ENCODE results near the gene PRIM2.
"Not testable (repeated sequence)": the region's sequence is repeated elsewhere in the genome, so short reads cannot be mapped to it uniquely, and the experiment has no call there.

Gene PRIM2

DNA sequence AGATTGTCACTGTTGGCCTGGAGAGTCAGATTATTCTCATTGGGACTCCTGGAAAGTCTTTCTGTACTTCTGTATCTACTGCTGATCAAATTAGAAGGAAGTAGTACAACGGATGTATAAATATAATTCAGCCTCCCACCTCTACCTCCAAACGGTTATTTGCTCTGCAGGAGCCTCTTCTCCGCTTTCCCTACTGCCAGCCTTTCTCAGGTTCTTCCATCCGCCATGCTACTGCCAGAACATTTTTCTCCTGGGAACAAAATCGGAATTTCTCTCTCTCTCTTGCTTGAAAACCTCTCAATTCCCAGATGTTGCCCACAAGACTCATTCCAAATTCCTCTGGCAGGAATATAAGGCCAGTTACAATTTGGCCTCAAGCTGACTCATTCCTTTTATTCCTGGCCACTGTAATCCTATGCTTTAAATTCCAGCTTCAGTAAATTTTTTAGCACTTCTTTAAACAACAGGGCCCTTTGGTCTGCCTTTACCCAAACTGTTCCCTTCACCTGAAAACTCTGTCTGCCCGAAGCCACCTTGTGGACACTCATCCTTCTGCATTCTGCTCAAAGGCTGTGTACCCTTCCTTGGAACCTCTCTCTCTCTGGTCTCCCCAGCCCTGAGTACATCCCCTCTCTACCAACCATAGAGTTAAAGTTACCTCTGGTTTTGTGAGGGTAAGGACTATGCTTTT, 354.7 kb downstream of the PRIM2 start:
- DNase-seq (ENCODE audit: low read depth) = peak; percentile 86
- H3K4me3 ChIP-seq (ENCODE audit: low read length) = not testable (repeated sequence)
- TF ChIP-seq, protein P1, sequence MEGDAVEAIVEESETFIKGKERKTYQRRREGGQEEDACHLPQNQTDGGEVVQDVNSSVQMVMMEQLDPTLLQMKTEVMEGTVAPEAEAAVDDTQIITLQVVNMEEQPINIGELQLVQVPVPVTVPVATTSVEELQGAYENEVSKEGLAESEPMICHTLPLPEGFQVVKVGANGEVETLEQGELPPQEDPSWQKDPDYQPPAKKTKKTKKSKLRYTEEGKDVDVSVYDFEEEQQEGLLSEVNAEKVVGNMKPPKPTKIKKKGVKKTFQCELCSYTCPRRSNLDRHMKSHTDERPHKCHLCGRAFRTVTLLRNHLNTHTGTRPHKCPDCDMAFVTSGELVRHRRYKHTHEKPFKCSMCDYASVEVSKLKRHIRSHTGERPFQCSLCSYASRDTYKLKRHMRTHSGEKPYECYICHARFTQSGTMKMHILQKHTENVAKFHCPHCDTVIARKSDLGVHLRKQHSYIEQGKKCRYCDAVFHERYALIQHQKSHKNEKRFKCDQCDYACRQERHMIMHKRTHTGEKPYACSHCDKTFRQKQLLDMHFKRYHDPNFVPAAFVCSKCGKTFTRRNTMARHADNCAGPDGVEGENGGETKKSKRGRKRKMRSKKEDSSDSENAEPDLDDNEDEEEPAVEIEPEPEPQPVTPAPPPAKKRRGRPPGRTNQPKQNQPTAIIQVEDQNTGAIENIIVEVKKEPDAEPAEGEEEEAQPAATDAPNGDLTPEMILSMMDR (conservative IDR thresholded peaks at IDR 0.05; ENCODE audit: low read length) = peak; percentile 34

DNA sequence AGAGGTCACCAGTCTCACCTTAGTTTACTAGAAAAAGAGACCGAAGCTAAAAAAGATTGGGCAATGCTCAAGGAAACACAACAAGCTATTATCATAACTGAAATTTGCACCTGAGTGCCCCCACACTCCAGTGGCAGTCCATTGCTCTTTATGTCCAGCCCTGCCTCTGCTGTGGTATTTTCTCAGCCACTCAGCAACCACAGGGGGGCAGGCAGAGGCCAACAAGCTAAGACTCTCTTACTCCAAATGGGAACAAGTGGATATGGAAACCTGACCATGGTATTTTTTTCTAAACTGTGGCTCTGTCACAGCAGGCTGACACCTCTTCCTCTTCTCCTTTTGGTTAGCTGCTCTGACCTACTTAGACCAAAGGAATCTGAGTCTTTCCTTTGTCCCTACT, 355.9 kb downstream of the PRIM2 start:
- DNase-seq (ENCODE audit: low read depth) = peak; percentile 42
- TF ChIP-seq, protein P1 (conservative IDR thresholded peaks at IDR 0.05; ENCODE audit: low read length) = peak; percentile 34
- H3K4me3 ChIP-seq (ENCODE audit: low read length) = not testable (repeated sequence)

DNA sequence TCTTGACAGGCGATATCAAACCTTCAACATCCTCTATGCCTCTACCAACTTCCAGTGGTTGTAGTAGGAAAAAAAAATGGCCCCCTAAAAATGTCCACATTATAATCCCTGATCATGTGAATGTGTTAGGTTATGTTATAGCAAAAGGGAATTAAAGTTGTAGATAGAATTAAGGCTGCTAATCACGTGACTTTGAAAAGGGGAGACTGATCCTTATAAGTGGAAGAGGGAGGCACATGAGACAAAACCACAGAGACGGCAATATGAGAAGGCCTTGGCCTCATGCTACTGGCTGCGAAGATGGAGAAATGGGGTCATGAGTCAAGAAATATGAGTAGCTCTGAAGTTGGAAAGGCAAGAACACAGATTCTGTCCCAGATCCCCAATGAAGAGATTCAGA, 358.0 kb downstream of the PRIM2 start:
- not testable (repeated sequence) for DNase-seq (ENCODE audit: low read depth); H3K4me3 ChIP-seq (ENCODE audit: low read length)

DNA sequence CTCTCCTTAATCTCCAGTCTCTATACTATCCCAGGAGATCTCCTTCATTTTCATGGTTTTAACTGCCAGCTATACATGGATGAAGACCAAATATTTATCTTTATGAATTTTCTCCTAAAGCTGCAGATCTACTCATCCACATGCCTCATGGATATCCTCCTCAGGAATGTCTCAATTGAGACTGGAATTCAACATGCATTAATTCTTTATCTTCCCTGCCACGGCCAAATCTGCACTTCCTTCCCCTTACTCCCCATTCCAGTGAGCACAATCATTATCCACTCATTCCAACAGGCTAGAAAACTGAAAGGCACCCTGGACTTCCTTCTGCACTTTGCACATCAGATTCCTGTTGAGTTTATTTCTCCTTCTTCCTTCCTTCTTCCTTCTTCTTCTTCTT, 379.0 kb downstream of the PRIM2 start:
- DNase-seq (ENCODE audit: low read depth); H3K4me3 ChIP-seq (ENCODE audit: low read length): not testable (repeated sequence)
